Activated naive CD8-positive, alpha-beta T cell treated with anti-CD3 and anti-CD28 coated beads, Interleukin-2, amount 50 U/mL, for 16 hours (primary cell): ENCODE measurements around the gene PROZ.
"Not testable (repeated sequence)": the region's sequence is repeated elsewhere in the genome, so short reads cannot be mapped to it uniquely, and the experiment has no call there.

ENCODE experiments used
- DNase-seq: peaks from one replicate; pipeline ENCODE4 v3.0.0-alpha.2; 2020; ENCODE audit warnings: low read depth, low spot score

PROZ gene, protein sequence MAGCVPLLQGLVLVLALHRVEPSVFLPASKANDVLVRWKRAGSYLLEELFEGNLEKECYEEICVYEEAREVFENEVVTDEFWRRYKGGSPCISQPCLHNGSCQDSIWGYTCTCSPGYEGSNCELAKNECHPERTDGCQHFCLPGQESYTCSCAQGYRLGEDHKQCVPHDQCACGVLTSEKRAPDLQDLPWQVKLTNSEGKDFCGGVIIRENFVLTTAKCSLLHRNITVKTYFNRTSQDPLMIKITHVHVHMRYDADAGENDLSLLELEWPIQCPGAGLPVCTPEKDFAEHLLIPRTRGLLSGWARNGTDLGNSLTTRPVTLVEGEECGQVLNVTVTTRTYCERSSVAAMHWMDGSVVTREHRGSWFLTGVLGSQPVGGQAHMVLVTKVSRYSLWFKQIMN

DNA sequence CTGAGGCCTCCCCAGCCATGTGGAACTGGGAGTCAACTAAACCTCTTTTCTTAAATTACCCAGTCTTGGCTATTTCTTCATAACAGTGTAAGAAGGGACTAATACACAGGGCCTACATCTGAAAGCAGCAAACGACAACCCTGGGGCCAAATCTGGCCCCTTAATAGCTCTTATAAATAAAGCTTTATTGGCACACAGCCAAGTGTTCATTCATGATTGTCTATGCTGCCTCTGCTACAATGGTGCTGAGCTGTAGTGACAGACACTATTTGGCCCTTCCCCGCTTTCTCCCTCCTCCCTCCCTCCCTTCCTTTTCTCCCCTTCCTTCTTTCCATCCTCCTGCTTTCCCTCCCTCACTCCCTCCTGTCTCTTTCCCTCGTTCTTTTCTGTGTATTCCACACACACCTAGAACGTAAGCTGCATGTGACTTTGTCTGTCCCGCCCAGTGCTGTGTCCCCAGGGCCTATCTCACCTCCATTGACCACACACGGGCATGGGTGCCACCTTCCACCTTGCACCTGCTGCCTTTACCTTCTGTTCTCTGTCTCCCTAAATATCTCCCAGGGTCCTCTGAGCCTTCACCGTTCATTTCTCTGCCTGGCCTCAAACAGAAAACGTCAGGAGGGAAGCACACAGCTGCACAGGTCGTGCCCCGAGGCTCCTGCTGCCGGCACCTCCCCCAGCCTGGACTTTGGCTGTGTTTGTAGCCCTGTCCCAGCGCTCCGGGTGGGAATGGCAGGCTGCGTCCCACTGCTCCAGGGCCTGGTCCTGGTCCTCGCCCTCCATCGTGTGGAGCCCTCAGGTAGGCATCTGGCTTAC lies at the start of gene PROZ:
Gene PROZ, plus strand, starts transcription at position 720 of the 819 bp plus-strand sequence. Its CDS starts 13 bp downstream, at position 733.
- no peak for DNase-seq

DNA sequence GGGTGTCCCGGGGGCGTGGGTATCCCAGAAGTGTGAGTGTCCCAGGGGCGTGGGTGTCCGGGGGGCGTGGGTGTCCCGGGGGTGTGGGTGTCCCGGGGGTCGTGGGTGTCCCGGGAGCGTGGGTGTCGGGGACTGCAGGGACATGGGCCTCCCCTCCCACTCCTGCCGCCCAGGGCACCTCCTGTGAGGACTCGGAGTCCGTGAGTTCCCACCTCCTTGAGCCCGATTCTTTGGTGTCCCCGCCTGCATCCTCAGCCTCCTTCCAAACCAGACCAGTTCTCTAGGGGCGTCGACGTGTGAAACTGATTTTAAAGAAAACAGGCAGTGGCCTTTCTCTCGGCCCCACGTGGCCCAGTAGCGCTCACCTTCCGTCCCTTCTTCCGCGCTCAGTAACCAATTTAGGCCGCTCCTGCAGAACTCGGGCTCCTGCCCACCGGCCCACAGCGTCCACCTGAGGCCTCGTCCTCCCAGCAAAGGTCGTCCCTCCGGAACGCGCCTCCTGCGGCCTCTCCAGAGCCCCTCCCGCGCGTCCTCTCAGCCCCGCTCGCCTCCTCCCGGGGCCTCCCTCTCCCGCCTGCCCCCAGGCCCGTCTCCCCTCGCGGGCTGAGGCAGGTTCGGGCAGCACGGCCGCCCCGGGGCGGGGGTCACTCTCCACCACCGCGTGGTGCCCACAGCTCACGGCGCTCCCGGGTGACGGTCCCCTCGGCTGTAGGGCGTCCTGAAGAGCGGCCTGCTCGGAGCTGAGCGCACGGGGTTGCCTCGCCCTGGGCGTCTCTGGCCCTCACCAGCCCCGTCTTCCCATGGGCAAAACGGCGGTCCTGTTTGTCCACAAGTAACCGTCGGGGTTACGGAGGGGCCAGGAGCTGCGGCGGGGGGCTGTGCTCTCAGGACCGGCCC lies 49.0 kb upstream of the PROZ start:
- DNase-seq: no peak

DNA sequence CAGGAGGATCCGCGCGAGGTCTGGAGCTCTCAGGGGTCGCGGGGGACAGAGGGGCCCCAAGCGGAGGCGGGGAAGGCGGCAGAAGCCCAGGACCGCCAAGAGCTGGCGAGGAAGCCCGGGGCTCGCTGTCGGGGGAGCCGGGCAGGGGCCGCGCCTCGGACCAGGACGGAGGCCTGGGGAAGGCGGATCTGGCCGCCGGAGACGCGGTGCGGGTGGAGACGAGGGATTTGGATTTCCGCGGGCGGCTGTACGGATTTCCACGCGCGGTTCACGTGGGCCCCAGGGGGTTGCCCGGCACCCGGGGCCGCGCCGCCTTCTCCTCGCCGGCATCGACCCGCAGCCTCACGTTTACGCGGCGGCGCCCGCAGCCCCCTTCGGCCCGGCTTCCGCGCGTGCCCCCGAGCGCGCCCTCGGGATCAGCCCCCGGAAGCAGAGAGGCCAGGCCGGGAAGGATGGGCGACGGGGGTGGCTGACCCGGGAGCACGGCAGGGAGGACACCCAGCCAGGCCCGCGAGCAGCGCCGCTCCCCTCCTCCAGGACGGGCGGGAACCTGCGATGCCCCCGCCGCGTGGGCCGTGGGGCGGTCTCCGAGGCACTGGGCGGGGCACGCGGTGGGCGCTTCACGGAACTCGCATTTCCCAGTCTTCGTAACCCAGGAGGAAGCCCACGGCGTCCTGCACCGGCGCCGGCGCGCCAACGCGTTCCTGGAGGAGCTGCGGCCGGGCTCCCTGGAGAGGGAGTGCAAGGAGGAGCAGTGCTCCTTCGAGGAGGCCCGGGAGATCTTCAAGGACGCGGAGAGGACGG lies 48.2 kb upstream of the PROZ start:
- DNase-seq: no peak

DNA sequence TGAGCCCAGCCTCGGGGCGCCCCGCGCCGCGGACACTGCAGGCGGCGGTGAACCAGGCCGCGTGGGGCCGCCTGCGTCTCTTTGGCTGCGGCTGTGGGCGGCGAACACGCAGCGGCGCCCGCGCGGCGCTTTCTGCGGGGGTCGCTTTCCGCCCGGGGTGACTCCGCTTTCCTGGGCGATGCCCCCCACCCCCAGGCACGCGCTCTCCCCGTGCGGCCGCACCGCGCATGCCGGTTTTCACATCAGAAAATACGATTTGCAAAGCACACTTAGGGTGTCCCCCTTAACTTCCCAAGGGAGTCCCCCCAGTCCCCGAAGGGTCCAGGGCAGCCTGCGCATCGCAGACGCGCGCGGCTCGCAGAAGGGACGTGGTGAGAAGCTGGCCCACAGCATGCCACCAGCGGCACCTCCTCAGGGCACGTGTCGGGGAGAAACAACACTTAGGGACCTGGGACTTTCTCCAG lies 47.6 kb upstream of the PROZ start:
- DNase-seq: no peak

DNA sequence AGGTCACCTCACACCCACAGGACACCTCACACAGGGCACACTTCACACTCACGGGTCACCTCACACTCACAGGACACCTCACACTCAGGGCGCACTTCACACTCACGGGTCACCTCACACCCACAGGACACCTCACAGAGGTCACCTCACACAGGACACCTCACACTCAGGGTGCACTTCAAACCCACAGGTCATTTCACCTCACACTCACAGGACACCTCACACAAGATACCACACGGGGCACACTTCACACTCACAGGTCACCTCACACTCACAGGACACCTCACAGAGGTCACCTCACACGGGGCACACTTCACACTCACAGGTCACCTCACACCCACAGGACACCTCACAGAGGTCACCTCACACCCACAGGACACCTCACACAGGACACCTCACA lies 46.6 kb upstream of the PROZ start:
- DNase-seq: not testable (repeated sequence)

DNA sequence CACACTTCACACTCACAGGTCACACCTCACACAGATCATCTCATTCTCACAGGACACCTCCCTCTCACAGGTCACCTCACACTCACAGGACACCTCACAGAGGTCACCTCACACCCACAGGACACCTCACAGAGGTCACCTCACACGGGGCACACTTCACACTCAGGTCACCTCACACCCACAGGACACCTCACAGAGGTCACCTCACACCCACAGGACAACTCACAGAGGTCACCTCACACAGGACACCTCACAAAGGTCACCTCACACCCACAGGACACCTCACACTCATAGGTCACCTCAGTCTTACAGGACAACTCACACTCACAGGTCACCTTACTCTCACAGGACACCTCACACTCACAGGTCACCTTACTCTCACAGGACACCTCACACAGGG lies 46.0 kb upstream of the PROZ start:
- DNase-seq: not testable (repeated sequence)

DNA sequence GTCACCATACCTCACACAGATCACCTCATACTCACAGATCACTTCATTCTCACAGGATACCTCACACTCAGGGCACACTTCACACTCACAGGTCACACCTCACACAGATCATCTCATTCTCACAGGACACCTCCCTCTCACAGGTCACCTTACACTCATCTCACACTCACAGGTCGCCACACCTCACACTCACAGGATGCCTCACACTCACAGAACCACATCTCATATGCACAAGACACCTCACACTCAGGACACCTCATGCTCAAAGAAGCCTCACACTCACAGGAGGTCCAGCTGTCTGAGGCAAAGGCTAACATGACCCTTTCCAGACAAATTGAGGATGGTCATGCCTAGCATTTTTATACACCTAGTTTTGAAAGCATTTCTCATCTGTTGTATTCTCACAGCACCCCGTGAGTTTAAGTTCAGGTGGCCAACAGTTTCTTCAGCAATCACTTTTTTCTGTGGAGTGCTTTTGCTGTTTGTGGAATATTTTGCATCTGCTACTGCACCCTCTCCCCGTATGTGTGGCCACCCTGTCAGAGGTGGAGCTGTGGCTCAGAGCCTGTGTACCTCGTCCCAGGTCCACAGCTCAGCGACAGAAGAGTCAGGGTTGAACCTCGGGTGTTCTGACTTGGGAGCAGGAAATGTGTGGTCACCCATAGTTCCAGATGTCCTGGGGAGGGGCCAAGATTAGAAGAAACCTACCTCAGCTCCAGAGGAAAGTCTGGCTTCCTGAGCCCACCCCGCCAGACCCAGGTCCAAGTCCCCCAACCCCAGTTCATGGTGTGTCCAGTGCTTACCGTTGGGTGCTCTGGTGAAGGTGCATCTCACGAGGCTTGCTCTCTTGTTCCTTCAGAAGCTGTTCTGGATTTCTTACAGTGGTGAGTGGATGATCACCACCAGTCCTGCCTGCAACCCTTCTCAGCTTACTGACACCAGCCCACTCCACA lies 45.3 kb upstream of the PROZ start:
- no peak for DNase-seq

DNA sequence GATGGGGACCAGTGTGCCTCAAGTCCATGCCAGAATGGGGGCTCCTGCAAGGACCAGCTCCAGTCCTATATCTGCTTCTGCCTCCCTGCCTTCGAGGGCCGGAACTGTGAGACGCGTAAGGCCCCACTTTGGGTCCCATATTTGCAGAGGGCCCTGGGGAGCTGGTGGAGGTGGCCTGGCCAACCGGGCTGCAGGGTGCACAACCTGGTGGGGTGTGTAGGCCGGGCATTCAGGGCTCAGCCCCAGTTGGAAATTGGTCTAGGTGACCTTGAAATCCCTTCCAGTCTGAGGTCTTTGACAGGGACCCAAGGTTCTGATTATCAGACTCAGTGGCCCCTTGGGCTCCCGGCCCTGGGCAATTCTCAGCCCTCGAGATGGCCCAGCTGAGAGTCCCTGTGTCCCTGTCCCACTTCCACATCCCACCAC lies 44.6 kb upstream of the PROZ start:
- DNase-seq: no peak

DNA sequence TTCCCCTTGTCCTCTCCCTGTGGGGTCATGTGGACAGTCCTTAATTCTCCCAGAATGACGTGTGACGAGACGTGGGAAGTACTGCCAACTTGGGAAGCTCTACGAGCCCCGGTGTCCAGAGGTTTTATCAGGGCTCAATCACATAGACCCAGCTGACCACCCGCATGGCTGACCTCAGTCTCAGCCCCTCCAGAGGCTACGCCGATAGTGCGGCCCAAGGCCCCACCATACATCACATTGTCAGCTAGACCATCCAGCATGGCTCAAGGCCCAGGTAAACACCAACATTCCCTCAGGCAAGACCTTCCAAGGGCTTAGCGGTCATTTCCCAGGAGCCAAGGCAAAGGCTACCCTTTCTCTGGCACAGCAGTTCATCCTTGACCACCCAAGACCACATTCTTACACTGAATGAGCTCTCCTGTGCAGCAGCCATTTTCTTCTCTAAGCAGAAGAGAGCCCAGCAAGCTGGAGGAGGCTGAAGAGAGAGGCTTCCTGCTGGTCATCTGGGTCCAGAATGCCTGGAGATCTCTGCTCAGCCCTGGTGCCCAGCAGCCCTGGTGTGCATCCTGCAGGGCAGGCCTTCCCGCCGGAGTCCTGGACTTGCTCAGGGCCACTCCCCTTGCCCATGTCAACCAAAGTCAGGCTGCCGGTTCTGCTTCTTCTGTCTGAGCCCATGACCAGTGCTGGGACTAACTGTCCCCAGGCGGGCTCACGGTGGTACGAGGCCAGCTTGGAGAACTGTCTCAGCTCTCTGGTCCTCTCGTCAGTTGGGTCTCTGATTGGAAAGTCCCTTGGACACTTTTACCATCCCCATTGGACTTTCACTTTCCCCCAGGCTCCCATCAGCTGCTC lies 43.7 kb upstream of the PROZ start:
- no peak for DNase-seq

DNA sequence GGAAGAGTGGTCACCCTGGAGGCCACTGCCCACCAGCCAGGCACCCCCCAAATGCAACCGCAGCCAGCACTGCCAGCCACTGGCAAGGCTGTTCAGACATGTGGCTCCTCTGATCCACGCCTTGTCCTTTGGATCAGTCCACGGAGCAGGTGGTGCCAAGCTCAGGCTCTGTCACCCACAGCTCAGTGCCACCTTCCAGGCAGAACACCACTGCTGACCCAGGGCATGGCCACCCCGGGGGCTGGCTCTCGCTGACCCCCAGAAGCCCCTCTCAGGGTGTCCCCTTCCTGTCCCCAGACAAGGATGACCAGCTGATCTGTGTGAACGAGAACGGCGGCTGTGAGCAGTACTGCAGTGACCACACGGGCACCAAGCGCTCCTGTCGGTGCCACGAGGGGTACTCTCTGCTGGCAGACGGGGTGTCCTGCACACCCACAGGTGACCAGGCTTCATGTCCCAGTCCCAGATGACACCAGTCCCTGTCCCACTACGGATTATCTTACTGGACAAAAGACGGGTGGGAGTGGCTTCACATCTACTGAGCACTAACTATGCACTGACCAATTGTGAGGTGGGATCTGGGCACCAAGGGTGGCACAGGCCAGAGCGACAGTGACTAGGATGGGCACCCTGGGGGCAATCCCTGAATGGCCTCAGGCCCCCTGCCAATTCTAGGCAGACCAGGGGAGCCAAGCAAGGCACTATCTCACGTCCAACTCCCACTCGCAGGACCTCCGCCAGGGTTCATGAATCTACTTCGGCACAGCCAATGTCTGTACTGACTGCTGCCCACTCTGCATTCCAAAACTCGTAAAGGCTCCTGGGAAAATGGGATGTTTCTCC lies 42.9 kb upstream of the PROZ start:
- no peak for DNase-seq

DNA sequence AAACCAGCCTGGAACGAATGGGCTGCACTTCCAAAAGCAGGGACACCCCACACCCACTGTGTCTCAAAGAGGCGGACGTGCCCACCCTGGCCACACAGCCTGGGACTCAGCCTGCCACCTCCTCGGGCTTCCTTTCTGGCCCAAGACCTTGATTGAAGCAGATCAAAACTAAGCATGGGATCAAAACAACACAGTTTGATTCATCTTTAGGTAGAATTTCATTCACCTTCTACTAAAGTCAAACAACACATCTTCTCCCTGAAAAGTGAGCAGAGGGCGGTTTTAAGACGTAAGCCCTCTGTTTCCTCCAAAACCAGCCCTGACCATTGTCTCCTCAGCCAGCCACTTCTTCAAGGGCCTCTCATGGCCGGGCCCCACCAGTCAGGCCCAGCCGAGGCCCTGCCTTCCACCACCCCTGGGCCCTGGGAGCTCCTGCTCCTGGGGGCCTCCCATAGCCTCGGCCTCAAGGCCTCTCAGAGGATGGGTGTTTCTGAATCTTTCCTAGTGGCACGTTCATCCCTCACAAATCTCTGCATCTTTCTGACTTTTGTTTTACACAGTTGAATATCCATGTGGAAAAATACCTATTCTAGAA lies 42.1 kb upstream of the PROZ start:
- no peak for DNase-seq

DNA sequence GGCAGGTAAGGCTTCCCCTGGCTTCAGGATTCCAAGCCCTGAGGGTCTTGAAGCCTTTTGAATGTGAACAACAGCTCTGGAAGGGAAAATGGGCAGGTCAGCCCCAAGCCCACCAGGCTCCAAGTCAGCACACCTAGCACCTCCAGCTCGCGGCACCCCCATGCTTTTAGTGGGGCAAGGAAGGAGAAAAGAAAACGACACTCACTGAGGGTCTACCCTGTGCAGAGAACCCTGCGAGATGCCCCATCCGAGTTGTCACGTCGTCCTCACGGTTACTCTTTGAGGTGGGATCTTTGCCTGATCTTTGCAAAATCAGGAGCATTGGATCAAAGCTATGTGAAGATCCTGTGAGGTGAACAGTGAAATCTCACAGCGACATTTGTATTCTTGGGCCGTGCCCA lies 41.6 kb upstream of the PROZ start:
- DNase-seq: no peak

DNA sequence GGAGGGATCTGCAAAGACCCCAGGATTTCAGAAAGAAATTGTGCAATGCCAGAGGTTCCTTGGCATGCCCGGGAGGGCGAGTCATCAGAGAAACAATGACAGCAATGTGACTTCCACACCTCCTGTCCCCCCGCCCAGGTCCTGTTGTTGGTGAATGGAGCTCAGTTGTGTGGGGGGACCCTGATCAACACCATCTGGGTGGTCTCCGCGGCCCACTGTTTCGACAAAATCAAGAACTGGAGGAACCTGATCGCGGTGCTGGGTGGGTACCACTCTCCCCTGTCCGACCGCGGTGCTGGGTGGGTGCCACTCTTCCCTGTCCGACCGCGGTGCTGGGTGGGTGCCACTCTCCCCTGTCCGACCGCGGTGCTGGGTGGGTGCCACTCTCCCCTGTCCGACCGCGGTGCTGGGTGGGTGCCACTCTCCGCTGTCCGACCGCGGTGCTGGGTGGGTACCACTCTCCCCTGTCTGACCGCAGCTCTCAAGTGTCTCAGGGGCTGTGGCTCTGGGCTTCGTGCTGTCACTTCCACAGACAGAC lies 41.0 kb upstream of the PROZ start:
- DNase-seq: no peak

DNA sequence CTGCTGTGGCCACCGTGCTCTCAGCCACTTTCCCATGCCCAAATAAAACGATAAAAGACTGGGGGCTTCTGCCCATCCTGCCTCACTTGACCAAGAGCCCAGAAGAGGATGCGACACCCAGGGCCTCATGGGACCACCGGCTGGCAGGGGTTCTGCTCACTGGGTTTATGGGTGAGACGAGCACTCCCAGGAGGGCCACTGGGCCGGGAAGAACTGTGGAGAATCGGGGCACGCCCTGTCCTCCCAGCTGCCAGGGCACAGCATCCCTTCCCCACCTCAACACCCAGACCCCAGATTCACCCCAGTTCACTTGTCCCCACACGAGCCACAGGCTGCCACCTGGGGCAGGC lies 40.6 kb upstream of the PROZ start:
- DNase-seq: no peak

DNA sequence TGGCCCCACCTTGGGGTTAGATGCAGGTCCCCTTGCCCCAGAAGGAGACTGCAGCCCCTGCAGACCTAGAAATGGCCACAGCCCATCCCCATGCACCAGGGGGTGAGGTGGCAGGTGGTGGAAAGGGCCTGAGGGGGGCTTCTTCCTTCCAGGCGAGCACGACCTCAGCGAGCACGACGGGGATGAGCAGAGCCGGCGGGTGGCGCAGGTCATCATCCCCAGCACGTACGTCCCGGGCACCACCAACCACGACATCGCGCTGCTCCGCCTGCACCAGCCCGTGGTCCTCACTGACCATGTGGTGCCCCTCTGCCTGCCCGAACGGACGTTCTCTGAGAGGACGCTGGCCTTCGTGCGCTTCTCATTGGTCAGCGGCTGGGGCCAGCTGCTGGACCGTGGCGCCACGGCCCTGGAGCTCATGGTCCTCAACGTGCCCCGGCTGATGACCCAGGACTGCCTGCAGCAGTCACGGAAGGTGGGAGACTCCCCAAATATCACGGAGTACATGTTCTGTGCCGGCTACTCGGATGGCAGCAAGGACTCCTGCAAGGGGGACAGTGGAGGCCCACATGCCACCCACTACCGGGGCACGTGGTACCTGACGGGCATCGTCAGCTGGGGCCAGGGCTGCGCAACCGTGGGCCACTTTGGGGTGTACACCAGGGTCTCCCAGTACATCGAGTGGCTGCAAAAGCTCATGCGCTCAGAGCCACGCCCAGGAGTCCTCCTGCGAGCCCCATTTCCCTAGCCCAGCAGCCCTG lies 40.0 kb upstream of the PROZ start:
- DNase-seq: no peak

DNA sequence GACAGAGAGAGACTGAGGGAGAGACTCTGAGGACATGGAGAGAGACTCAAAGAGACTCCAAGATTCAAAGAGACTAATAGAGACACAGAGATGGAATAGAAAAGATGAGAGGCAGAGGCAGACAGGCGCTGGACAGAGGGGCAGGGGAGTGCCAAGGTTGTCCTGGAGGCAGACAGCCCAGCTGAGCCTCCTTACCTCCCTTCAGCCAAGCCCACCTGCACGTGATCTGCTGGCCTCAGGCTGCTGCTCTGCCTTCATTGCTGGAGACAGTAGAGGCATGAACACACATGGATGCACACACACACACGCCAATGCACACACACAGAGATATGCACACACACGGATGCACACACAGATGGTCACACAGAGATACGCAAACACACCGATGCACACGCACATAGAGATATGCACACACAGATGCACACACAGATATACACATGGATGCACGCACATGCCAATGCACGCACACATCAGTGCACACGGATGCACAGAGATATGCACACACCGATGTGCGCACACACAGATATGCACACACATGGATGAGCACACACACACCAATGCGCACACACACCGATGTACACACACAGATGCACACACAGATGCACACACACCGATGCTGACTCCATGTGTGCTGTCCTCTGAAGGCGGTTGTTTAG lies 39.2 kb upstream of the PROZ start:
- DNase-seq: no peak
